CMK (cell line): ENCODE results near the gene SLC6A3.
"Not testable (repeated sequence)": the region's sequence is repeated elsewhere in the genome, so short reads cannot be mapped to it uniquely, and the experiment has no call there.

Source experiments
- DNase-seq: peaks from one replicate; pipeline ENCODE4 v3.0.0-alpha.2; 2010; ENCODE audit warnings: low read depth

SLC6A3 gene

GRCh38 chr5:1464096-1464446 is 18.8 kb upstream of the SLC6A3 start:
- DNase-seq, result no peak

DNA sequence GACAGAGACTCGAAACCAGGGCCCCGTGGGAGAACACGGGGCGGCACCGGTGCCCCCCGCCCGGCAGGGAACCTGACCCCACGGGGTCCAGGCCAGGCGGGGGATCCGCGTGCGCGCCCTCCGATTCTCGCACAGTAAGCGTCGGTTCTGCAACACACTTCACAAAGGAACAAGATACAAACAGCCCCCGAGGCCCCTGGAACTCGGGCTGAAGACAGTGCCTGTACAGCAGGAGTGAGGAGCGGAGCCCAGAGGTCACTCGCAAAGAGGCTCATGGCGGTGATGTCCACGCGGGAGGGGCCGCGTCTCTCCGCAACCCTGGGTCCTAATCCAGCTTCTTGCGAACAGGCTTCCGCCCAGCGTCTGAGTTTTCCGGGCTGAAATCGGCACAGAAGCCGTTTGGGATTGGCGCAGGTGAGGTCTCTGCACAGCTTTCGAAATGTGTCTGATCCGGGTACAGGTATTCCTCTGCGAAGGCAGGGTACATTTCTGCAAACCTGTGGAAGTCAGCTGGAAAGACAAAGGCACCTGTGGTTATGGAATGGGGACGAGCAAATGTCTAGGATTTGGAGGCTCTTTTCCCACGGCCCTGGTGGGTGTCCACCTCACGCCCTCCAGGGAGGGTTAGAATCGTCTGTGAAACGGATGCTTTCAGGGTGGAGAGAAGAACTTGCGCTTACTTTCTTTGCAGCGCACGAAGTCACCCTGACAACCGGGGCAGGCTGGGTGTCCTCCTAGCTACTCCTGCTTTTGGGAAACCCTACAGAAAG is 18.3 kb upstream of the SLC6A3 start:
- no peak for DNase-seq

GRCh38 chr5:1462358-1462757 is 17.1 kb upstream of the SLC6A3 start:
- DNase-seq, result no peak

DNA sequence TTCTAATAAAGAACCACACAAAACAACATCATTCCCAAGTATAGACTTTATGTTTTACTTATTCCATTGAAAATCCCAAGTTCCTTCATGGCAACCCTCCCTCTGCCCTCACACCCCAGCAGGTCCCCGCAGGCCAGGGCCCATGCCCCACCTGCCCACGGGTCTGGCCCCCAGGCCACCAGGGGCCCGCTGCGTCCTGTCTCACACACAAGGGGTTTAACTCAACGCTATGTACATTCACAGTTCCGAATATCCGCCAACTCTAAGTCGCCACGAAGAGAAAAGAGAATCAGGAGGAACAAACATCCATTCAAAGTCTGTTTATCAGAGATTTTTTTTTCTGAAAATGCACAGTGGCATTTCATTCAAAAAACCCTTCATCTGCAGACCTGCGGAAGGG is 16.2 kb upstream of the SLC6A3 start:
- no peak for DNase-seq

DNA sequence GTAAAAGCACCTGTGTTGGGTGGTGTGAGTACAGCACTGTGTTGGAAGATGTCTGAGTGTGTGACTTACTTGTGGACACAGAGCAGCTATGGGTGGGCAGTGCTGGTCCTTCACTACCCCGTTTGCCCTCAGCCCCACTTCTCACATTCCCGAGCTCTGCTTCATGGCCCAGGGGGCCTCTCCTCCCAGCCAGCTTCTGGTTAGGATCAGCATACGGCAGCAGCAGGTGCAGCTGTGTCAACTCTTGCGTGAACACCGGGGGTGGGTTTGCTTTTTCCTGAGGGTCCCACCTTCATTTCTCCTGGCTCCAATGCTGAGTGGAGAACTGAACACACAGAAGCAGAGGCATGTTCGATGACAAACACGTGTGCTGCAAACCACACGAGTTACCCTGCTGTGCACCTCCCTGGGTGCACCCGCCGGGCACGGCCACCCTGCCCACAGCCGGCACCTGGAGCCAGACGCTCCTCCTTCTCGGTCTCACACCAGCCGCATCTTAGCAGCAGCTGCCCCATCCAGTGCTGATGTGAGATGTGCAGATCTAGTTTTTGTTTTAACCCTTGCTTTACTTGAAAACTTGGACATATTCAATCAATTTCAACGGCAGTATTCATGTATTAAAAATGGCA is 14.9 kb upstream of the SLC6A3 start:
- DNase-seq, result no peak

DNA sequence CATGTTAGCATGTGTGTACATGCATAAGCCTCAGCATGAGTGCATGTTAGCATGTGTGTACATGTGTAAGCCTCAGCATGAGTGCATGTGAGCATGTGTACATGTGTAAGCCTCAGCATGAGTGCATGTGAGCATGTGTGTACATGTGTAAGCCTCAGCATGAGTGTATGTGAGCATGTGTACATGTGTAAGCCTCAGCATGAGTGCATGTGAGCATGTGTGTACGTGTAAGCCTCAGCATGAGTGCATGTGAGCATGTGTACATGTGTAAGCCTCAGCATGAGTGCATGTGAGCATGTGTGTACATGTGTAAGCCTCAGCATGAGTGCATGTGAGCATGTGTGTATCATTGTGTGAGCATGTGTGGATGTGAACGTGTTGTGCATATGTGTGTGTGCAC is 14.2 kb upstream of the SLC6A3 start:
- not testable (repeated sequence) for DNase-seq

DNA sequence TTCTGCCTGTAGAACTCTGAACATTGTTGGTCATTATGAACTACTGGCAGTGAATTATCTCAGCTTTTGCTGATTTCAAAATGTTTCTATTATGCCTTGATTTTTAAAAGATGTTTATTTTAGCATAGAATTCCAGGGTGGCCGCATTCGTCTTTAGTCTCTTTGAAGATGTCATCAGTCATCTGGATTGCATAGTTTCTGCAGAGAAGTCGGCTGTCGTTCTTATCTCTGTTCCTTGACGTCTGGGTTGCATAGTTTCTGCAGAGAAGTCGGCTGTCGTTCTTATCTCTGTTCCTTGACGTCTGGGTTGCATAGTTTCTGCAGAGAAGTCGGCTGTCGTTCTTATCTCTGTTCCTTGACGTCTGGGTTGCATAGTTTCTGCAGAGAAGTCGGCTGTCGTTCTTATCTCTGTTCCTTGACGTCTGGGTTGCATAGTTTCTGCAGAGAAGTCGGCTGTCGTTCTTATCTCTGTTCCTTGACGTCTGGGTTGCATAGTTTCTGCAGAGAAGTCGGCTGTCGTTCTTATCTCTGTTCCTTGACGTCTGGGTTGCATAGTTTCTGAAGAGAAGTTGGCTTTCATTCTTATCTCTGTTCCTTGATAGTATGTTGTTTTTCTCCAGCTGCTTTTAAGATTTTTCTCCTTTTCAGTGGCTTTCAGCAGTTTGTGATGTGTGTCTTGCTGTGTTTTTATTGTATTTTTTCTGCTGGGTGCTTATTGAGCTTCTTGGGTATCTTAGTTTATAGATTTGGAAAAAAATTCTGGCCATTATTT is 11.1 kb upstream of the SLC6A3 start:
- DNase-seq, result not testable (repeated sequence)

- DNase-seq, result no peak
These were observed 8.4 kb upstream of the SLC6A3 start for GRCh38 chr5:1453613-1454012.

DNA sequence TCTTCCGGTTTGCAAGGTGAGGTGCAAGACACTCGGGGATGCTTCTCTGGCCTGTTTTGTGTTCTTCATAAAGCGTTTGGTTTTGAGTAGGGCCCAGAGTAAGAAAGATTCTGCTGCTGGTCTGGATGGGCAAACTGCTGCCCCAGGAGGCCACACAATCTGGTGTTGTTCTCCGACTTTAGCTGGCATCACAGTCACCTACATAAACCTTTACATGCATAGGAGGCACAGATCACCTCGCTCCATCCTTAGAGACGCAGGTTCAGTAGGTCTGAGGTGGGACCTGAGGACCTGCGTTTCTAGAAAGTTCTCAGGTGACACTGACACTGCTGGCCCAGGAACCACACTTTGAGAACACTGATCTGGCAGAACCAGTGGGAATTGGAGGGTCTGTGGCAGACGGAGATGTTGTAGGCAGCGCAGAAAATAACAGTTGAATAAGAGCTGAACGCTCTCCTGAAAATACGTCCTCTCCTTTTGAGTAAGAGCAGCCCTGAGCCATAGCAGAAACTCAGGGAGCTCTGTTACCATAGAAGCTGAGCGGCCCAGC is 3.9 kb upstream of the SLC6A3 start:
- DNase-seq, result no peak

GRCh38 chr5:1448511-1449011 is 3.3 kb upstream of the SLC6A3 start:
- no peak for DNase-seq

DNA sequence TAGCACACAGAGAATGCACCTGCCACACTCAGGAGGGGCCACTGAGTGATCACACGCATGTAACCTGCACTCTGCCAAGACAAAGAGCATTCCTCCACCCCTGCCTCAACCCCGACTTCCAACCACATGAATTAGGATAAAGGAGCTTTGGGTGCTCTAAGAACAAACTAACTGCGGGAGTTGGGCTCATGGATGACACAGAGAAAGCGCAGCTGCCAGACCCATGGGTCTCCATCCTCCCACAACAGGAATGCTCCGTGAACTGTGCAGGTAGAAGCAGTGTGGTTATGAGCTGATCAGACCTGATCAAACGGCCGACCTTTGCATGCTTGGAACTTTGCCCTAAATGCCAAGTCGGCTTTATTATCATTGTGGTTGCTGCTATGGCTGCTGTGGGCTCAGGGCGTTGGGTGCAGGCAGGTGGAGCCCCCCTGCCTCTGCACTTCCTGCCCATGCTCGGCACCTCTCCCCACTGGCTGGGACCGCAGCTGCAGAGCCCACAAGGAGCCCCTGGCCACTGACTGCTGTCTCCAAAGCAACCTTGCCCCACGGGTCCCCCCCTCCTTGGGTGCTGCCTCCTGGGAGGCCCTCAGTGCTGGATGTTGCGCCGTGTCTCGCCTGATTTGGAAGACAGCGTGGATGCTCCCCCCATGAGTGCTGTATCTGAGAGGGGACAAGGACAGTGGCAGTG is 2.6 kb upstream of the SLC6A3 start:
- no peak for DNase-seq

GRCh38 chr5:1446602-1447343 is 1.5 kb upstream of the SLC6A3 start:
- DNase-seq, result no peak

DNA sequence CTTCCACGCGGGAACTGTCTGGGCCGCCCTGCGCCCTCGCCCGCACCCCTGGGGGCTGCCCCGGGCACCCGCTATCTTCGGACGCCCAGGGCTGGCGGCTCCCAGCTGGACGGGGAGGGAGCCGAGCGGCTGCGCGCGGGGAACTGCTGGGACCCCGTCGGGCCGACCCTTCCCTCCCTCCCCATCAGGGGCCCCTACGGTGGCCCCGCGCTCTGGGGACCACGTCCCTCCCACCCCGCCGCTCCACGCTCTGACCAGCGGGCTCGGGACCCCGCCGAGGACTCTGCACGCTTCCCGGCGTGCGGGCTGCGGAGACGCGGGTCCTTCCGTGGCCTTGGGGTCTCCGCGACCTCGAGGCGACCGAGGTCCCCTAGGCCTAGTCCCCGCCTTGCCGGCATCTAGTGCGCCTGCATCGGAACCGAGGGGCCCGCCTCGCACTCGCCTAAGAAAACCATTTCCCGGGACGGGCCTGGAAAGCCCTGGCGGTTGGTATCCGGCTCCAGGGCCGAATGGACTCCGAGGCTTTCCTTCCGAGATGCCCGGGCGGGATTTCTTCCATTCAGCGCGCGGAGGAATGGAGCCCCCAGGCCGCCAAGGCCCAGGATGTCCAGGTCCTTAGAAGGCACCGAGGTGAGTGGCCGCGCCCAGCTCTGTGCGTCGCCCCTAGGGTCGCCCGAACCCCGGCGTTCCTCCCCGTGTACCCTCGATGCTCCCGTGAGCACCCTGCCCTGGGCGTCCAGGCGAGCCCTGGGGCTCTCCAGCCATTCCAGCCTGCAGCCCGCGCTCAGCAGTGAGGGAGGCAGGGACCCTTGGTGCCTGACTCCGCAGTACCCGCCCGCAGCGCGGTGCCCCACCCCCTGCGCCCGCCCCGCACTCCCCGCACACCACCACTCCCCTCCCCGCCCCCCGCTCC is 705 bp upstream of the SLC6A3 start:
- no peak for DNase-seq

DNA sequence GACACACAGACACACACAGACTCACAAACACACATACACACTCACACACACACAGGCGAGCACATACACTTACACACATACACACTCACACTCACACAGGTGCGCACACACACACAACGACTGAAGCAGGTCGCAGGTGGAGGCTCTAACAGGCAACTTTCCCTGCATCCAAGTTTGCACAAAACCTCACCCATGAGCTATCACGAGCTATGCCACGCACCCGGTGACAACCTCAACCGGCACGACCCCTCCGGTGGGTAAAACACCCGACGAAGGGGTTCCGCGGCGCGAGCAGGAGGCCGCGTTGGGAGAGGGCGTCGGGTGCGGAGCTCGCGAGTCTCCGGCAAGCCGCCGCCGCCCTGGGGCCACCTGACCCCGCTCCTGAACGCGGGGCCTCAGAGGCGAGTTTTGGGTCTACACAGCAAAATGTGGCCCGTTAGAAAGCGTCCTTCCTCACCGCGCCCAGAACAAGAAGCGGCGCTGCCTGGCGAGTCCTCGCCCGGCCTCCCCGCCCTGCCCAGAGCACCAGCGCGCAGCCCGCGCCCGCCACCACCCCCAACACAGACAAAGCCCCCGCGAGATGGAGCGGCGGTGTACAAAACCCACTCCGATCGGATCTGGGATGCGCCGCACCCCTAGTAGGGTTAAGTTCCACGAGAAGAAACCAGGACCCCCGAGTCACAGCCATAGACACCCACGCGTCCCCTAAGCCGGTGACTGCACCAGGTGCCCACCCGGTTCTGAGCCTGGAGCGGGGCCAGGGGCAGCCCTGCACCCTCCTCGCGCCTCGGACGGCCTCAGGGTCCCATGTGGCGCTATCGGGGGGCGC is 665 bp downstream of the SLC6A3 start:
- no peak for DNase-seq

DNA sequence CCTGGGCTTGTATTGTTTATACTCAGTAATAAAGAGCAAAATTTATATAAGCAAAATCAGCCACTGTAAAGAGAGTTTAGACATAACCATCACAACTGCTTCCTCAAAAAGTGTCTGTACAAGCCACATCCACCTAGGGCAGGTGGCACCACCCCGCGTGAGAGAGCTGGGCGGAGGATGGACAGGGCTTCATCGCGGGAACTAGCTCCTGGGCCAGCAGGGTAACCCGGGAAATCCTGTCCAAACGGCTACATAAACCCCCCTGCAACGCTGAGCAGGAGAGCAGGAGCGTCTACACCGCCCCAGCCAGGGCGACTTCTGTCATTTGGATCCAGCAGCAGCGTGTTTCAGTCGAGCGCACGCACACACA is 1.3 kb downstream of the SLC6A3 start:
- DNase-seq, result no peak

- no peak for DNase-seq
These were observed 2.1 kb downstream of the SLC6A3 start for GRCh38 chr5:1443171-1443570.

DNA sequence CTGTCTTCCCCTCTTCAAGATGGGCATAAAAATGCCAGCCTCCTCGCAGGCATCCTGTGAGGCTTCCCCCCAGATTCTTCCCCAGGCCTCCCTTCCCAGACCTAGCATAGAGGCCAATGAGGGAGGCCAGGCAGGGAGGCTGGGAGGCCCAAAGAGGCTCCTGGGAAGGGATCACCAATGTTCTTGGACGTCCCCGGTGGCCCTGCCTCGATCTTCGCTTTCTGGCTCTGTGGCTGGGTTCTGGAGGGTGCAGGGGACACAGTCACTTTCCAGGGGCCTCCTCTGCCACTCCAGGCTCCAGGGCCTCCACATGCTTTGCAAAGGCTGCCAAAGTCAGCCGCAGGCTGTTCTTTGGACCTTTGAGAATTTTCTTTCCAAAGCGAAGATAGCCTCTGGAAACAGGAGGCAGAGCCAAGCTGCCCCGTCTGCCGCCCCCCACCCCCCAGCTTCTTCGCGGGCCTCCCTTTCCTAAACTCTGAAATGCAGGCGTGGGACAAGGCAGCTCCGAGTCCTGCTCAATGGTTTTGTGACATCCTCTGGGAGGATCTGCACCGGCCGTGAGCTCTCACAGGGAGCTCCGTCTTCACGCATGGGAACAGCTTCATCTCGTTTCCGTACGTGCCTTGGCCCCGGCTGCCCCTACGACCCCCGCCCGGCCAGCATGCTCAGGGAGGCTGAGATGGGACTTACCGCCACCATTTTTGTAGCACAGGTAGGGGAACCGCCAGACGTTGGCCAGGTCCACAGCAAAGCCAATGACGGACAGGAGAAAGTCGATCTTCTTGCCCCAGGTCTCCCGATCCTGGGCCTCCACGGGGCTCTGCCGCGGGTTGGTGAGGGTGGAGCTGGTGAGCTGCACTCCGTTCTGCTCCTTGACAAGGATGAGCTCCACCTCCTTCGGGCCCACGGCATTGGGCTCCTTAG is 2.8 kb downstream of the SLC6A3 start:
- no peak for DNase-seq

DNA sequence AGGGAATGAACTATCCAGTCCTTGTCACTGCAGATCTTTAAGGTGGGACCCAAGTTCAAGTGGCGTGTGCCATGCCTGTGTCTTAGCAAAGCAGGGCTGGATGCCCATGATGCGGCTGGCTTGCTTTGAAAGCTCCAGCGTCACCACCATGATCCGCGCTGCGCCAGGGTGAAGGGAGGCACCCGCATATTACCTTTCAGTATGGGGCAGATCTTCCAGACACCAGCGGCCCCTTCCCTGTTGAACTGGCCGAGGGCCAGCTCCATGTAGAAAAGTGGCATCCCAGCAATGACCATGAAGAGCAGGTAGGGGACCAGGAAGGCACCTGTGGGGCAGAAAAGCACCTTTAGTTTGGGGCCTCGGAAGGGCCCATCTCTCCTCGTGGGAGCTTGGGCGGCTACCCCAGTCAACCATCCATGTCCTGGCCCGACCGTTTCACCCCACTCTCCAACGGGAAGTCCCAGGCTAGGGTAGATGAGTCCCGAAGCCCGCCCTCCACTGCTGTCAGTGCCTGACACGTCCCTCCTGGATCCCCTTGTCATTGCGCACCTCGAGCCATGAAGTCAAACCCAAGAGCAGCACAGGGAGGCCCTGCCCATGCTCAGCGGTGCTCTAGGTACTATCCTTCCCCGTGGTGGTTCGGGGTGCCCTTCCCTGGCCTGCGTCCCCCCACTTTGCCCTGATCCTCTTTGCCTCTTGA is 3.9 kb downstream of the SLC6A3 start:
- DNase-seq, result no peak
